PC-3 (cell line): ENCODE data around the gene WDR83. TPM values are rescaled to one million over a fixed set of nuclear protein-coding genes. Genes with fewer than 3 reads are reported as not detected.

Source experiments
- ATAC-seq: fragments of 200-7000 bp; cut with Tn5 transposase; 2 replicates; pipeline ENCODE4 v1.9.1; 2020; ENCODE audit warnings: mild to moderate bottlenecking, moderate library complexity
- BruUV-seq: library from RNA; stranded (reverse); fragments of 400-500 nt; replicated peaks from 2 replicates; lab custom pipeline; 2021; lab: Mats Ljungman, UMichigan
- CTCF ChIA-PET: fragments of 300-600 bp; sonication (Branson Sonifier 250); formaldehyde crosslinking; loops from one replicate; lab custom pipeline; 2022; ENCODE audit warnings: antibody characterized with exemption; lab: Charles Lee
- POLR2A ChIA-PET: fragments of 300-600 bp; sonication (Branson Sonifier 250); formaldehyde crosslinking; loops from one replicate; lab custom pipeline; 2022; ENCODE audit warnings: antibody characterized with exemption; ENCODE audit not compliant: unreplicated experiment; lab: Charles Lee
- DNase-seq: peaks from one replicate; pipeline ENCODE4 v3.0.0-alpha.2; 2015
- H2AFZ ChIP-seq: fragments of 300-600 bp; sonication (generic); 2 replicates; pipeline ENCODE4 v1.6.0; 2016; ENCODE audit warnings: antibody characterized with exemption, low read length
- H3F3A ChIP-seq: fragments of 300-600 bp; sonication (generic); one replicate; pipeline ENCODE4 v1.6.0; 2017; ENCODE audit warnings: antibody characterized with exemption, low read length, control low read depth, mild to moderate bottlenecking; ENCODE audit not compliant: unreplicated experiment
- H3K27ac ChIP-seq: fragments of 300-600 bp; sonication (generic); 2 replicates; pipeline ENCODE4 v1.5.1; 2016; ENCODE audit warnings: mild to moderate bottlenecking, low read length
- H3K27me3 ChIP-seq: fragments of 300-600 bp; sonication (generic); 2 replicates; pipeline ENCODE4 v1.6.1; 2016; ENCODE audit warnings: low read length, mixed read lengths
- H3K36me3 ChIP-seq: fragments of 300-600 bp; sonication (generic); 2 replicates; pipeline ENCODE4 v1.6.1; 2016; ENCODE audit warnings: low read depth, mixed run types, low read length, mixed read lengths
- H3K4me1 ChIP-seq: fragments of 300-600 bp; sonication (generic); 2 replicates; pipeline ENCODE4 v1.5.1; 2016; ENCODE audit warnings: low read length; ENCODE audit not compliant: insufficient read depth
- H3K4me2 ChIP-seq: fragments of 300-600 bp; sonication (generic); 2 replicates; pipeline ENCODE4 v1.6.0; 2016; ENCODE audit warnings: low read length
- H3K4me3 ChIP-seq: fragments of 300-600 bp; sonication (generic); 2 replicates; pipeline ENCODE4 v1.5.1; 2016; ENCODE audit warnings: mild to moderate bottlenecking, low read length, mixed read lengths
- H3K79me2 ChIP-seq: fragments of 300-600 bp; sonication (generic); 2 replicates; pipeline ENCODE4 v1.6.1; 2017; ENCODE audit warnings: low read length, mixed read lengths
- H3K9ac ChIP-seq: fragments of 300-600 bp; sonication (generic); 2 replicates; pipeline ENCODE4 v1.6.0; 2016; ENCODE audit warnings: mild to moderate bottlenecking, low read length
- H3K9me2 ChIP-seq: fragments of 300-600 bp; sonication (generic); replicated peaks from 2 replicates; pipeline ENCODE4 v1.6.1; 2016; ENCODE audit warnings: mixed run types, low read length, mixed read lengths
- H3K9me3 ChIP-seq: fragments of 300-600 bp; sonication (generic); 2 replicates; pipeline ENCODE4 v1.6.1; 2016; ENCODE audit warnings: low read length, mixed read lengths
- H4K20me1 ChIP-seq: fragments of 300-600 bp; sonication (generic); 2 replicates; pipeline ENCODE4 v1.6.1; 2016; ENCODE audit warnings: low read length, mixed read lengths
- EZH2 ChIP-seq: fragments of 300-600 bp; sonication (generic); IDR thresholded peaks from one replicate; pipeline ENCODE4 v1.6.1; 2017; ENCODE audit warnings: antibody characterized with exemption, mild to moderate bottlenecking, low read length; ENCODE audit not compliant: unreplicated experiment
- EZH2phosphoT487 ChIP-seq: fragments of 300-600 bp; sonication (generic); IDR thresholded peaks from 2 replicates; pipeline ENCODE4 v1.6.1; 2018; ENCODE audit warnings: mild to moderate bottlenecking, antibody characterized with exemption, low read length, borderline replicate concordance
- intact Hi-C: fragments of 100-400 bp; cut with micrococcal nuclease; formaldehyde crosslinking; loops from 2 replicates; pipeline ENCODE4 v1.9.0; 2023
- total RNA-seq: library from RNA; depleted of rRNA; stranded (reverse); fragments of >200 nt; gene quantifications from 2 replicates; pipeline ENCODE4 v1.2.3, GENCODE V29; 2014
- TF ChIP-seq, protein P1 (sequence below): fragments of 300-600 bp; sonication (generic); conservative IDR thresholded peaks from 2 replicates; pipeline ENCODE4 v1.5.1; 2017; ENCODE audit warnings: antibody characterized with exemption, low read depth, mild to moderate bottlenecking, low read length

The WDR83 gene
- total RNA-seq, 1 experiment from 2014 or later, result 39.5 TPM

- H2AFZ ChIP-seq, result no peak overlapping the region
- H3K27me3 ChIP-seq, result no peaks in the 10 kb centered on the region
- peaks cover 14% of the 10 kb centered on the region for H3K79me2 ChIP-seq
- H3K9me3 ChIP-seq, result no peaks in the 10 kb centered on the region
- no peaks in the 10 kb centered on the region for H3F3A ChIP-seq
- no peaks in the 10 kb centered on the region for H4K20me1 ChIP-seq
- BruUV-seq, result no TSS peak
- H3K27ac ChIP-seq, result no peak overlapping the region
- TF ChIP-seq EZH2, result no peak
- TF ChIP-seq EZH2phosphoT487, result no peak
- TF ChIP-seq, protein P1, sequence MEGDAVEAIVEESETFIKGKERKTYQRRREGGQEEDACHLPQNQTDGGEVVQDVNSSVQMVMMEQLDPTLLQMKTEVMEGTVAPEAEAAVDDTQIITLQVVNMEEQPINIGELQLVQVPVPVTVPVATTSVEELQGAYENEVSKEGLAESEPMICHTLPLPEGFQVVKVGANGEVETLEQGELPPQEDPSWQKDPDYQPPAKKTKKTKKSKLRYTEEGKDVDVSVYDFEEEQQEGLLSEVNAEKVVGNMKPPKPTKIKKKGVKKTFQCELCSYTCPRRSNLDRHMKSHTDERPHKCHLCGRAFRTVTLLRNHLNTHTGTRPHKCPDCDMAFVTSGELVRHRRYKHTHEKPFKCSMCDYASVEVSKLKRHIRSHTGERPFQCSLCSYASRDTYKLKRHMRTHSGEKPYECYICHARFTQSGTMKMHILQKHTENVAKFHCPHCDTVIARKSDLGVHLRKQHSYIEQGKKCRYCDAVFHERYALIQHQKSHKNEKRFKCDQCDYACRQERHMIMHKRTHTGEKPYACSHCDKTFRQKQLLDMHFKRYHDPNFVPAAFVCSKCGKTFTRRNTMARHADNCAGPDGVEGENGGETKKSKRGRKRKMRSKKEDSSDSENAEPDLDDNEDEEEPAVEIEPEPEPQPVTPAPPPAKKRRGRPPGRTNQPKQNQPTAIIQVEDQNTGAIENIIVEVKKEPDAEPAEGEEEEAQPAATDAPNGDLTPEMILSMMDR, result no peak
- peaks cover 35% of the 10 kb centered on the region for H3K36me3 ChIP-seq
- intact Hi-C loops, result no loop called here
- no peak overlapping the region for H3K4me2 ChIP-seq
- CTCF ChIA-PET, result no interaction called here
- POLR2A ChIA-PET, result no interaction called here
- H3K4me1 ChIP-seq, result peaks cover 15% of the 10 kb centered on the region
- ATAC-seq, result no peak
- H3K9me2 ChIP-seq, result no peaks in the 10 kb centered on the region
- no peak for DNase-seq
- no peak overlapping the region for H3K9ac ChIP-seq
- no peak overlapping the region for H3K4me3 ChIP-seq
Measured at GRCh38 chr19:12698138-12698537, 31.5 kb downstream of the WDR83 start.

DNA sequence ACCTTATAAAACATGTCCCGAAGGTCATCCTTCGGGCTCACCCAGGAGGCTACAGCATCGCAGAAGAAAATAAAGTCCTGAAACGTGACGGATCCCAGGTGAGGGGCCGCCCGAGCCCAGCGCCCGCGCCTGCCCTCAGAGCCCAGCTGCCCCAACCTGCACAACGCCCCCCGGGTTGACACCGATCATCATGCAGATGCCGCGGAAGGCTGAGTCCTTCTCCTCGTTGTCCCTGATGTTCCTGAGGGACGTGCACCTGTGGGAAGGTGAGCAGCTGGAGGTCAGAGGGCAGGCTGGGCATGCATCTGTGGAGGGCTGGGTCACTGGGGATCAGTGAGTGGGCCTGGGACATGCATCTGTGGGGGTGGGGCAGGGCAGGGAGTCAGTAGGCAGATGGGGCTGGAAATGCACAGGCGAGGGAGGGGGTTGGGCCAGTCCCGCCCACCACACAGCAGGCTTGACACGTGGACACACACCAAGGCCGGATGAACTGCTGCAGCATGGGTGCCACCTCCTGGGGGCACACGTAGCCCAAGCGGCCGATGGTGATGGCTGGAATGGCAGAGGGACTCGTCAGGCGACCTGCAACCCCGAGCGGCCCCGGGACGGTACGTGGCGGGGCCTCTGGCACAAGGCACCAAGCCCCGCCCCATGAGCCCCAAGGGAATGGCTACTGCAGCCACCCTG, 35.1 kb downstream of the WDR83 start:
- no peak overlapping the region for H3K4me3 ChIP-seq
- no peaks in the 10 kb centered on the region; the same call in 1 of the 2 replicates for H3K4me1 ChIP-seq
- CTCF ChIA-PET, result no interaction called here
- H3K27me3 ChIP-seq, result no peaks in the 10 kb centered on the region
- DNase-seq (no peak), ATAC-seq (no peak)
- H3K9me3 ChIP-seq, result no peaks in the 10 kb centered on the region
- no peak overlapping the region for H3K4me2 ChIP-seq
- peaks cover 64% of the 10 kb centered on the region for H3K36me3 ChIP-seq
- no peak for TF ChIP-seq EZH2phosphoT487
- TF ChIP-seq, protein P1, result no peak
- TF ChIP-seq EZH2, result no peak
- H3K27ac ChIP-seq, result no peak overlapping the region
- H2AFZ ChIP-seq, result no peak overlapping the region
- H3K9ac ChIP-seq, result no peak overlapping the region
- H4K20me1 ChIP-seq, result no peaks in the 10 kb centered on the region
- intact Hi-C loops, result no loop called here
- BruUV-seq, result no TSS peak
- H3K79me2 ChIP-seq, result no peaks in the 10 kb centered on the region
- POLR2A ChIA-PET, result no interaction called here
- H3K9me2 ChIP-seq, result no peaks in the 10 kb centered on the region
- H3F3A ChIP-seq, result no peaks in the 10 kb centered on the region

DNA sequence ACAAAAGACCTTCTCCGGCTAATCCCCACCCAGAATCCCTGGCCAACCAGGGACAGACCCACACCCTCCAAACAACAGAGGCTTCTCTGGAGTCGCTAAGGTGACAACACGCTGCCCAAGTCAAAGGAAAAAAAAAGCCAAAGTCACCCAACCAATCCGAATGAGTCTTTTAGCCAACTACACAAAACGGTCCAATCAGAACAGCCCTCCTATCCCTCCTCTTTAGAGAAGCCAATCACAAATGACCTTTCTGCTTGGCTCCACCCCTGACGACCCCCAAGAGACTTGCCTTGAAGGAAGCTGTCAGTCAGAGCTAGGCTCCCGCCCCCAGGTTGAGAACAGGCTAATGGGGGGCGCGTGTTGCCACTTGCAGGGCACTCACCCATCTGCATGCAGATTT, 36.4 kb downstream of the WDR83 start:
- peak; percentile 25; the same call in 1 of the 2 replicates for ATAC-seq
- Histone ChIP-seq H3F3A (no peaks in the 10 kb centered on the region), H3K4me3 (no peak overlapping the region), H3K79me2 (no peaks in the 10 kb centered on the region), H3K4me1 (no peaks in the 10 kb centered on the region), H3K9me3 (no peaks in the 10 kb centered on the region), H3K36me3 (peaks cover 69% of the 10 kb centered on the region), H3K27ac (no peak overlapping the region), H2AFZ (no peak overlapping the region), H3K27me3 (no peaks in the 10 kb centered on the region), H4K20me1 (no peaks in the 10 kb centered on the region), H3K4me2 (no peak overlapping the region), H3K9ac (no peak overlapping the region), H3K9me2 (no peaks in the 10 kb centered on the region)
- CTCF ChIA-PET, result no interaction called here
- intact Hi-C loops, result no loop called here
- peak; percentile 52 for DNase-seq
- TF ChIP-seq, protein P1, result no peak
- no peak for TF ChIP-seq EZH2
- no peak for TF ChIP-seq EZH2phosphoT487
- POLR2A ChIA-PET, result no interaction called here
- BruUV-seq, result no TSS peak
